ENCODE measurements around the gene SLC6A16.
"Not testable (repeated sequence)": the region's sequence is repeated elsewhere in the genome, so short reads cannot be mapped to it uniquely, and the experiment has no call there.

SLC6A16 gene

GRCh38 chr19:49344505-49345423 lies 19.8 kb upstream of the SLC6A16 start:
- no peak for DNase-seq (ENCODE audit: low read depth, low spot score)

GRCh38 chr19:49343123-49343522 lies 18.1 kb upstream of the SLC6A16 start:
- no peak for DNase-seq (ENCODE audit: low read depth, low spot score)

- no peak for DNase-seq (ENCODE audit: low read depth, low spot score)
Observed at GRCh38 chr19:49342291-49342721, 17.3 kb upstream of the SLC6A16 start.

GRCh38 chr19:49340865-49341718 lies 16.1 kb upstream of the SLC6A16 start:
- DNase-seq (ENCODE audit: low read depth, low spot score) = no peak

- no peak for DNase-seq (ENCODE audit: low read depth, low spot score)
Observed at GRCh38 chr19:49340069-49340864, 15.3 kb upstream of the SLC6A16 start.

GRCh38 chr19:49339301-49340068 lies 14.5 kb upstream of the SLC6A16 start:
- peak; percentile 45 for DNase-seq (ENCODE audit: low read depth, low spot score)

- DNase-seq (ENCODE audit: low read depth, low spot score) = no peak
Observed at GRCh38 chr19:49338691-49339300, 13.8 kb upstream of the SLC6A16 start.

GRCh38 chr19:49338023-49338677 lies 13.2 kb upstream of the SLC6A16 start:
- DNase-seq (ENCODE audit: low read depth, low spot score) = no peak

GRCh38 chr19:49337267-49338022 lies 12.5 kb upstream of the SLC6A16 start:
- DNase-seq (ENCODE audit: low read depth, low spot score) = no peak

GRCh38 chr19:49336482-49337266 lies 11.7 kb upstream of the SLC6A16 start:
- DNase-seq (ENCODE audit: low read depth, low spot score) = no peak

GRCh38 chr19:49335784-49336481 lies 10.9 kb upstream of the SLC6A16 start:
- DNase-seq (ENCODE audit: low read depth, low spot score) = no peak

- no peak for DNase-seq (ENCODE audit: low read depth, low spot score)
Observed at GRCh38 chr19:49335071-49335783, 10.2 kb upstream of the SLC6A16 start, which contains the start of gene CD37. Gene CD37, plus strand, starts transcription at chr19:49335406. Its CDS starts 135 bp downstream, at chr19:49335541.

GRCh38 chr19:49333811-49334288 lies 8.9 kb upstream of the SLC6A16 start:
- DNase-seq (ENCODE audit: low read depth, low spot score) = no peak

GRCh38 chr19:49333418-49333805 lies 8.4 kb upstream of the SLC6A16 start:
- DNase-seq (ENCODE audit: low read depth, low spot score) = no peak

GRCh38 chr19:49332691-49333417 lies 7.9 kb upstream of the SLC6A16 start:
- DNase-seq (ENCODE audit: low read depth, low spot score) = not testable (repeated sequence)

- DNase-seq (ENCODE audit: low read depth, low spot score) = no peak
Observed at GRCh38 chr19:49331616-49332055, 6.6 kb upstream of the SLC6A16 start.
